A549 (cell line): Measurements from ENCODE around the gene ZC3H12D. TPM values are rescaled to one million over a fixed set of nuclear protein-coding genes. Genes with fewer than 3 reads are reported as not detected.

Experiments used
- ZFP36 ChIP-seq: fragments of 450-650 bp; IDR thresholded peaks from 2 replicates; pipeline ENCODE4 v1.6.1; 2014; ENCODE audit warnings: borderline replicate concordance; ENCODE audit not compliant: partially characterized antibody
- polyA plus RNA-seq, 4 experiments: library from polyadenylated mRNA; depleted of rRNA in 3 of 4; stranded (reverse); fragments of >200 nt; fragmentation: RNase III in 1 of 4; extraction: RNeasy Plus Mini Kit Qiagen cat#74134 plus additional on column Dnase treatment in 1 of 4; gene quantifications; 2 replicates in 3 of 4; 3 replicates in 1 of 4; pipeline ENCODE4 v1.2.3, GENCODE V29; 2011 to 2017
- small RNA-seq, 6 experiments: library from RNA; depleted of rRNA; stranded (forward); fragments of <200 nt; gene quantifications; one replicate each; pipeline ENCODE3, GENCODE V24; 2012

Gene ZC3H12D
- polyA plus RNA-seq, 2 of the 4 experiments (the other 2 are of a cell fraction): 0.04 to 0.12 TPM

DNA sequence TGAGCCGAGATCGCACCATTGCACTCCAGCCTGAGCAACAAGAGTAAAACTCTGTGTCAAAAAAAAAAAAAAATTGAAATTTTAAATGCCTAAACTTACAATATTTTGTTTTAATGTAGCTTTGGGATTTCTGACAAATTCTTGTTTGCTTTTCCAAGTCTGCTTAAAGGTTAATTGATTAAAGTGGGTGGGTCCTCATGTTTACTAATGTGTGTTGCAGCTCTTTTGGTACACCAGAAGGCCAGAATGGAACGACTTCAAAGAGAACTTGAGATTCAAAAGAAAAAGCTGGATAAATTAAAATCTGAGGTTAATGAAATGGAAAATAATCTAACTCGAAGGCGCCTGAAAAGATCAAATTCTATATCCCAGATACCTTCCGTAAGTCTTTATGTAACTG, 87.4 kb downstream of the ZC3H12D start (continued):
- no peak for TF ChIP-seq ZFP36

Small RNAs within 50 kb of the gene (small RNA-seq; reads per million reads assigned to genes)
- gene RNU7-3P: 0 to 10.1 (median 2.2) reads per million in 6 experiments

Other genes starting within 250 kb of the ZC3H12D start
- gene TAB2, start 167.3 kb downstream of the ZC3H12D start, polyA plus RNA-seq (2011; rRNA removed): 49.0 and 49.6 TPM in 2 replicates
- gene TAB2, start 167.3 kb downstream of the ZC3H12D start, polyA plus RNA-seq (2017; fragmentation: RNase III; extraction: RNeasy Plus Mini Kit Qiagen cat#74134 plus additional on column Dnase treatment): 23.0 to 25.0 TPM (median 23.1 TPM) in 3 replicates
- gene SUMO4, start 84.8 kb downstream of the ZC3H12D start, polyA plus RNA-seq (2011; rRNA removed): 0.18 and 0.29 TPM in 2 replicates
- gene SUMO4, start 84.8 kb downstream of the ZC3H12D start, polyA plus RNA-seq (2017; fragmentation: RNase III; extraction: RNeasy Plus Mini Kit Qiagen cat#74134 plus additional on column Dnase treatment): 0.09 TPM in 1 of 3 replicates, not detected in the others
- 8.9 and 12.1 TPM in 2 replicates for gene PPIL4, start 61.0 kb upstream of the ZC3H12D start, polyA plus RNA-seq (2011; rRNA removed)
- 16.5 to 18.2 TPM (median 17.2 TPM) in 3 replicates for gene PPIL4, start 61.0 kb upstream of the ZC3H12D start, polyA plus RNA-seq (2017; fragmentation: RNase III; extraction: RNeasy Plus Mini Kit Qiagen cat#74134 plus additional on column Dnase treatment)
- gene GINM1, start 81.4 kb upstream of the ZC3H12D start, polyA plus RNA-seq (2011; rRNA removed): 25.9 and 34.9 TPM in 2 replicates
- gene GINM1, start 81.4 kb upstream of the ZC3H12D start, polyA plus RNA-seq (2017; fragmentation: RNase III; extraction: RNeasy Plus Mini Kit Qiagen cat#74134 plus additional on column Dnase treatment): 23.1 to 24.2 TPM (median 24.0 TPM) in 3 replicates
- 20.4 and 27.0 TPM in 2 replicates for gene KATNA1, start 163.7 kb upstream of the ZC3H12D start, polyA plus RNA-seq (2011; rRNA removed)
- gene KATNA1, start 163.7 kb upstream of the ZC3H12D start, polyA plus RNA-seq (2017; fragmentation: RNase III; extraction: RNeasy Plus Mini Kit Qiagen cat#74134 plus additional on column Dnase treatment): 8.8 to 9.4 TPM (median 9.3 TPM) in 3 replicates
- 18.5 and 19.8 TPM in 2 replicates for gene LATS1, start 233.1 kb upstream of the ZC3H12D start, polyA plus RNA-seq (2011; rRNA removed)
- 6.1 to 6.6 TPM (median 6.2 TPM) in 3 replicates for gene LATS1, start 233.1 kb upstream of the ZC3H12D start, polyA plus RNA-seq (2017; fragmentation: RNase III; extraction: RNeasy Plus Mini Kit Qiagen cat#74134 plus additional on column Dnase treatment)